ENCODE data around the gene CLEC2L.

GRCh38 chr7:139482122-139482521, 41.4 kb upstream of the CLEC2L start:
- TF ChIP-seq POLR2A (IDR thresholded peaks at IDR 0.05; ENCODE audit: low read depth, low read length) = no peak
- no peak for TF ChIP-seq BHLHE40 (IDR thresholded peaks at IDR 0.05; ENCODE audit: low read depth, low read length)
- no peak for TF ChIP-seq CTCF (conservative IDR thresholded peaks at IDR 0.05; ENCODE audit: low read depth, low read length)
- no peak for TF ChIP-seq RCOR1 (IDR thresholded peaks at IDR 0.05; ENCODE audit: insufficient replicate concordance, low read length)
- no peak for TF ChIP-seq FOS (IDR thresholded peaks at IDR 0.05; ENCODE audit: low read depth, low read length)
- no peak for TF ChIP-seq ELK1 (IDR thresholded peaks at IDR 0.05; ENCODE audit: borderline replicate concordance, low read depth, low read length)
- no peak for TF ChIP-seq MXI1 (IDR thresholded peaks at IDR 0.05; ENCODE audit: borderline replicate concordance, low read depth, low read length)
- TF ChIP-seq RAD21 (IDR thresholded peaks at IDR 0.05; ENCODE audit: low read length) = no peak
- TF ChIP-seq USF2 (IDR thresholded peaks at IDR 0.05; ENCODE audit: low read depth, low read length) = no peak
- no peak for TF ChIP-seq MAFK (IDR thresholded peaks at IDR 0.05; ENCODE audit: low read depth, low read length)
- TF ChIP-seq NFE2L2 (IDR thresholded peaks at IDR 0.05; ENCODE audit: low read depth, low read length) = no peak
- no peak for TF ChIP-seq RFX5 (IDR thresholded peaks at IDR 0.05; ENCODE audit: low read depth, low read length)
- no peak for TF ChIP-seq CEBPB (IDR thresholded peaks at IDR 0.05; ENCODE audit: low read depth, low read length)

Measured in IMR-90 (cell line).